Measurements from ENCODE around the gene NET1.
"Not testable (repeated sequence)": the region's sequence is repeated elsewhere in the genome, so short reads cannot be mapped to it uniquely, and the experiment has no call there.

The NET1 gene

DNA sequence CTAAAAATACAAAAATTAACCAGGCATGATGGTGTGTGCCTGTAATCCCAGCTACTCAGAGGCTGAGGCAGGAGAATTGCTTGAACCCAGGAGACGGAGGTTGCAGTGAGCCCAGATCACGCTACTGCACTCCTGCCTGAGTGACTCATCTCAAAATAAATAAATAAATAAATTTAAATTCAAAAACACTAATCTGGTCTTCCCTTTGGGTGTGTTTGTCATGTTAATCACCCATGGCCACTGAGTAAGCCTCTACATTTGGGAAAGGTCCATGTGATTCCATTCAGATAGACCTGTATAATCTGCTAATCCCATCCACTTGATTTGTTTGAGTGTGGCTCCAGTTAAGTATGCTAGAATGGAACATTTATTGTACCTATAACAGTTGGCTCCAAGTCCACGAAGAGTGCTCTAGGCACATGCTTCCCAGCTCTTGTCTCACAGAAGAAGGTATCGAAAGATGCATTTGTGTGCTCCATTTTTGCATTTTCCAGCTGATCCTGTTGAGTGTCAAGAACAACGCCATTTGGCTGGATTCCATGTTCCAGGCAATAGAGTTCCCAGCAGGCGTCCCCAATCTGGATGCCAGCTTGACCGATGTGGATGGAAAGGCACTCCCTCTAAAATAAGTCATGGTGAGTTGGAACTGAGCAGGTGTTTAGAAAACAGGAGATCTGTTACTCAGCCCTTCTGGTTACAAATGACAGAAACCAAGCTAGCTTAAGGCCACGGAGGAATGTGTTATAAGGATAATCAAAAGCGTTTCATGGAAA is 11.7 kb upstream of the NET1 start:
- DNase-seq: no peak

DNA sequence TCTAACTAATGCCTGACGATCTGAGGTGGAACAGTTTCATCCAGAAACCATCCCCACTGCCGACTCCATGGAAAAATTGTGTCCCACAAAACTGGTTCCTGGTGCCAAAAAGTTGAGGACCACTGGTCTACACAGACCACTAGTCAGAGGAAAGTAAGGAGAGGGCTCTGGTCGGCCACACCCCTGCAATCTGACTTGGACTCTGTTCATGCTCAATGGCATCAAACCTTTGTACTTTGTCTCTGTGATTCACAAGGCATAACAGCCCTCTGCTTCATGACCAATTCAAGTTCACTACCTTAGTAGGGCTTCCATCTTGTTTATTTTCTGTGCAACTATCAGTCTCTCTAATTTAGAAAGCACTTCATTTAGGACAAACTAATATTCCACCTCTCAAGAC is 9.6 kb upstream of the NET1 start:
- no peak for DNase-seq

DNA sequence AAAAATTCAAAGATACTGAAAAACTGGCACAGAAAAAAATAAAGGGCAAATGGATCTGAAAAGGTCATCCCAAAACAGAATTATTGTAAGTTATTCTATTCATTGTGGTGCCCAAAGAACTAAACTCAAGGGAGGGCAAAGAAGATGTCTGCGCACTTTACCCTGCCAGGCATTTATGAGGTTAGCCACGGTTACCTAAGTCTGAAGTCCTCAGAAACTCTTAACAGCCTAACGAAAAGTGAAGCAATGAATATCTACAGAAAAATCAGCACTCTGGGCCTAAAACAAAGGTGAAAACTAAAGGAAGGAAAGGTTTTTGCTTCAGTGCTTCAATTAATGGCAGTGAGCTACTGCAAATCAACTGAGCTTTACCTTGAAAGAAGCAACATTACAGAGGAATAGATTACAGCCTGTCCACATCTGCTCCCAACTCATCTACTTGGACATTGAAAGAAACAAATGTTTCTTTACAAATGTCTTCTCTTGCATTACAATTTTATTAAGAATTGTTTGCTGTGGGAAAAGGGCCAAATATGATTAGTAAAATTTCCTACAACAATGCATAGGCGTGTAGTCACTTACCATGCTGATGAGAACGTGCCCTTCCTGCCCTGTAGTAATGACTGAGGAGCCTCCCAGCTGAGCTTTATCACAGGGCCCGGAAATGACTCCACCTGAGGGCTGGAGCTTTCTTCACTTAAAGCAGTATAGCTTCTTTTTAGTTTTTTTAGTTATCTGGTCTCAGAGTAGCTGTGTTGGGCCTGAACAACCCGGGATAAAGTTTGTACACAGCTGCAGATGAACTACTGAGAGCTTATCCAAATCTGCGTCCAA is 7.9 kb upstream of the NET1 start, which contains the start of gene TUBAL3:
Gene TUBAL3 (minus strand): TSS at position 621 of the 834 bp plus-strand sequence. CDS start 36 bp downstream, at position 585.
- DNase-seq: no peak

DNA sequence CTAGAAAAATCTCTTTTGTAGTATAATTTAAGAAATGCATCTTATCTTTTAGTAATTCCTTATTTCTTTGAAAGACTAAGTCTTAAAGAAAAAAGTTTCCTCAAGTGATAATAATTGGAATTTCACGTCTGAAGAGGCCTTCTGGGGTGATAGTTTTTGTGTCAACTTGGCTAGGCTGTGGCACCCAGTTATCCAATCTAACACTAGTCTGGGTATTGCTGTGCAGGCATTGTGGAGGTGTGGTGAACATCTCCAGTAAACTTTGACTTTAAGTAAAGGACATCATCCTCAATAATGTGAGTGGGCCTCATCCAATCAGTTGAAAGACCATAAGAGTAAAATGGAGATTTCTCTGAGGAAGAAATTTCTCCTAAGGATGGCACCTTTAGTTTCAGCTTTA is 5.4 kb upstream of the NET1 start:
- DNase-seq: no peak

DNA sequence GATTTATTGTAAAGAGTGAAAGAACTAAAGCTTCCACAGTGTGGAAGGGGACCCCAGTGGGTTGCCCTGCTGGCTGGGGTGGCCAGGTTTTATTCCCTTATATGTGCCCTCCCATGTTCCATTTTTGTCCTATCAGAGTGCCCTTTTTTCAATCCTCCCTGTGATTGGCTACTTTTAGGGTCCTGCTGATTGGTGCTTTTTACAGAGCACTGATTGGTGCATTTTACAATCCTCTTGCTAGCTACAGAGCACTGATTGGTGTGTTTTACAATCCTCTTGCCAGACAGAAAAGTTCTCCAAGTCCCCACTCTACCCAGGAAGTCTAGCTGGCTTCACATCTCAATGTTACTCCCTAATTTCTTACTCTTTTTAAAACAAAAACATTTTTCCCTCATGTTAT is 1.6 kb upstream of the NET1 start:
- DNase-seq: not testable (repeated sequence)

DNA sequence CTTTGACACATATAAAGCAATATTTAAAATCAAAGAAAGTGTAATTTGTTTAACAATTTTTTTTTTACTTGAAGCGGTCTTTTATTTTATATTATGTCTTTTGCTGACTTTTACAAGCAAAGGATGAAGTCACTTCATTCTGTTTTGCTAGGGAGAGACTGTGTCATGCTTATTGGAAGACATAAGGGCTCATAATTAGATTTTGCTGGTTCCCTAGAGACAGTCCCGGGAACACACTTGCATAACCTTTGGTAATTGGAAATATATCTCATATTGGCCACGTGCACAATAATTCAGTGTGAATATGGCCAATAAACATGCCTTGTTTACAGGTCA is 448 bp upstream of the NET1 start:
- DNase-seq: no peak

DNA sequence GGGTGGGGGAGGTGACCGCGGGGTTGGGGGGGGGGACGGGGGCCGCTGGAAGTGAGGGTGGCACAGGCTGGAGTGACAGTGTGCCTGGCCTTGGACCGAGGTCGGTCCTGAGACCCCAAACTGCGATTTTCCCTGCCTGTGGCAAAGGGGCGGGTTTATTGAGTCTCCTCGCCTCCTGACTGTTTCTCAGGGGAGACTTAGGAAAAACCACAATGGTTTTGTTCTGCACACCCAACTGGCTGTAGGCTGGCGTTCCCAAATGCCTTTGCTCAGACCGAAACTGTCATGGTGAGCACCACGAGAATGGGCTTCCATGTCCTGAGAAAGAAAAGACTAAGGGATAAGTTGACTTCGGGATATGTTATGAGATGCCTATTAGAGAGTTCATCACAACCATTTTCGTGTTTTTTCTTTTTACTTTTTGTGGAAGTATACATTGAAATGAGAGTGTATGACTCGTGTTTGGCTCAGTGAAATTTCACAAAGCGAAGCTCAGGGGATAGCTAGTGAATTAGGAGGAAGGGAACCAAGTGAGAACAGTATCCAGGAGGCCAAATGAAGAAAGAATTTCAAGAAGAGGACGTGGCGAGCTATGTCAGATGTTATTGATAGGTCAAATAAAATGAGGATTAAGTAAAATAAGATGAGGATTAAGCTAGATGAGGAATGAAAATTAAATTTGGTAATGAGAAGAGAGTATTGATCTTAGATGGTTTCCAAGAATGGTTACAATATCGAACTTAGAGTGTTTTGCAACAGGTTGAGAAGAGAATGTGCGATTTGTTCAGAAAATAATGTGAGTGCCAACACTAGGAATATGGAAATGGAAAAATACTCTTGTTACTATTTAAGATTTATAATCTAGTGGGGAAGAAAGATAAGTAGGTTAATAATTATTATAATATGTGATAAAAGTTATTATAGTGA is 918 bp downstream of the NET1 start:
- DNase-seq: no peak

DNA sequence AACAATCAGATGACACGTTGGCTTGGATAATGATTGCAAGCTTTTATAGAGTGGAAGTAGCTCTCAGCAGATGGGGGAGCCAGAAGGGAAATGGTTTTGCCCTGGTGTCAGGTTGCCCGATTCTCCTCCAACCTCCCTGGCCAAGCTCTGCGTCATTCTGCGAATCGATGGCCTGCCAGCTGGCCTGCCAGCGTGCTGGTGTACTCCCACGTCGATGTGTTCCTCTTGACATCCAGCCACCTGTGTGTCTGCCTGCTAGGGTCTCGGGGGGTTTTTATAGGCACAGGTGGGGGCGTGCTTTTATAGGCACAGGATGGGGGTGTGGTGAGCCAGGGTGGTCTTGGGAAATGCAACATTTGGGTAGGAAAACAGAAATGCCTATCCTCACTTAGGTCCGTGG is 4.6 kb downstream of the NET1 start:
- DNase-seq: no peak

DNA sequence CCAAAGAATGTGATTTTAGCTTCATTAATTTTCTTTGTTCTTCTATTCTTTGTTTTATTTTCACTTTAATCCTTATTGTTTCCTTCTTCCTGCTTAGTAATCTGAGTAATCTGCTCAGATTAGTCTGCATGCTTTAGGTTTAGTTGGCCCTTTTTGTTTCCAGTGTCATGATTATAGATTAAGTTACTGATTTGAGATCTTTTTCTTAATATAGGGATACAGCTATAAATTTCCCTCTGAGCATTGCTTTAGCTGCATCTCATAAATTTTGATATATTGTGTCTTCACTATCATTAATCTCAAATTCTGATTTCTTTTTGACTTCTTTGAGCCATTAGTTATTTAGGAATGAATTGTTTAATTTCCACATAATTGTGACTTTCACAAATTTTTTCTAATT is 6.2 kb downstream of the NET1 start:
- no peak for DNase-seq

DNA sequence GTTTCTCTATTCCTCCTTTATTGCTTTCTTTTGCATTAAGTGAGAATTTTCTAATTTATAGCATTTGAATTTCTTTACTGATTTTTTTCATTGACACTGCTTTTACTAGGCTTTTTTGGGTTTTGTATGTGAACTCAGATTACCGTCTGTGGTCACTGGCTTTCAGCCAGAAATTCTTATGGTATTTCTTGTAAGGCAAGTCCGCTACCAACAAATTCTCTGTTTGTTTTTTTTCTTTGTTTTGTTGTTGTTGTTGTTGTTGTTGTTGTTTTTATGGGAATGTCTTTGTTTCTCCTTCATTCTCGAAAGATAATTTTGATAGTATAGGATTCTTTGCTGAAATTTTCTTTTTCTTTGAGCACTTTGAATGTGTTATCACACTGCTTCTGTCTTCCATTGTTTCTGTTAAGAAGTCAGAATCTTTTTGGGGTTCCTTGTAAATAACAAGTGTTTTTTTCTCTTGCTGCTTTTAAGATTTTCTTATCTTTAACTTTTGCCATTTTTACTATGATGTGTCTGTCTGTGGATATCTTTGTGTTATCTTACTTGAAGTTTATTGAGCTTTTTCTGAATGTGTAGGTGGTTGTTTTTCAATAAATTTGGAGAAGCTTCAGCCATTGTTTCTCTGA is 7.2 kb downstream of the NET1 start:
- DNase-seq: no peak

DNA sequence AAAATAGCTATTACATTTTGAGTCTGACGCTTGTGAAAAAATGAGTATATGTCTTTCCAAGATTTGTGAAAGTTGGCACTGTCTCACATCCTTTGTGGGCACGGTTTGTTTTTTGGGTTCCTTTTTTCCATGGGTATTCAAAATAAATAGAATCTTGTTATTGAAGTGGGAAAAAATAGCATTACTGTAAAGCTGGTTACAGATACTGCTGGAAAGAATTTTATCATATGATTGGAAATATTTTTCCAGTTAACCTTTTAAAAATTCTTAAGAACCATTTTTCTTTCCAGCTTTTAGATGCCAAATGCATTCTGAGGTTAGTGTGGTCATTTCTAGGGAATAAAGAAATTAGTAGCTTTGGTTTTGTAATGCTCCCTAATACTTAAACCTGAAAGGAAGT is 11.4 kb downstream of the NET1 start:
- no peak for DNase-seq

DNA sequence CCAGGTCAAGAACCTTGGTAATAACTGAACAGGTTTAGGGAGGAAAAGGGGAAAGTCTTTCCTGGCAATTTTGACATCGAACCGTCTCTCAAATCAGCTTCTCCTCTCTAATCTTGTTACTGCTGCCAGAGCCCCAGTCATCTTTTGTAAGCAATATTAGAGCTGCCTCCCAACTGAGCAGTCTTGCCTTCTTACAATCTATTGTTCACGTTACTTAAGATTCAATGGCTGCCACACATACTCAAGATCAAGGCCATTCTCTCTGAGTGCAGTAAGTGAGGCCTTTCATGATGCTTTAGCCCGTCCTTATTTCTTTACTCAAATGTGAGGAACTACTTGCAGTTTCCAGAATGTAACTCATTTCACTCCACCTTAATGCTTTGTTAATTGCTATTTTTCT is 12.4 kb downstream of the NET1 start:
- no peak for DNase-seq

DNA sequence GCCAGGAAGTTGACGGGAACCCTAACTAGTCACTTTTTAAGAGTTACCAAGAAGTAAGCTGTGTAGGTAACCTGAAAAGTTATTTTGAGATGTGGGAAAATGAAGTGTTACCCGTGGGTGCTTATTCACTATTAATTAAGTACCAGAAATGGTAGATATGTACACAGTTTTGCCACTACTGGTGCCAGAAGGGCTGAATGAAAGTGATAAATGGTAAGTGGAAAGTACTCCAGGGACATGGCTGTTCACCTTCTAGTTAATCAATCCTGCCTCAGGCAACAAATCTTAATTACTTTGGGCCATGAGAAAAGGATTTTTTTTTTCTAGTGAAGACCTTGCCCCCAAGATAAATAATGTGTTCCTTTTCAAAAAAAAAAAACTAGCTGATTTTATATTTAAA is 15.8 kb downstream of the NET1 start:
- DNase-seq: no peak

DNA sequence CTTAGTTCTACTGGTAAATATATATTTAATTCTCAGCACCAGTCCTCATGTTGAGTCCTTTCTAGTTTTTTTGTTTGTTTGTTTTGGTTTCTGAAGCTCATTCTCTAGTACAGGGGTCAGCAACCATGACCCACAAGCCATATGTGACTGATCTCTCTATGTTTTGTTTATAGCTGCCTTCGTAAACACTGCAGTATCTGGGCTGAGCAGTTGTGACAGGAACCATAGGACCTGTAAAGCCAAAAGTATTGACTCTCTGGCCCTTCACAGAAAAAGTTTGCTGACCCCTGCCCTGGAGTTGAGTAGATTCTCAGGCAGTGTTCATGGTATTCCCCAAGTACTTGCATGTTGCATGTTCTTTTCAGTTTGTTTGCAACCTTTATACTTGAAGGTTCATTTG is 20.8 kb downstream of the NET1 start:
- DNase-seq: no peak

DNA sequence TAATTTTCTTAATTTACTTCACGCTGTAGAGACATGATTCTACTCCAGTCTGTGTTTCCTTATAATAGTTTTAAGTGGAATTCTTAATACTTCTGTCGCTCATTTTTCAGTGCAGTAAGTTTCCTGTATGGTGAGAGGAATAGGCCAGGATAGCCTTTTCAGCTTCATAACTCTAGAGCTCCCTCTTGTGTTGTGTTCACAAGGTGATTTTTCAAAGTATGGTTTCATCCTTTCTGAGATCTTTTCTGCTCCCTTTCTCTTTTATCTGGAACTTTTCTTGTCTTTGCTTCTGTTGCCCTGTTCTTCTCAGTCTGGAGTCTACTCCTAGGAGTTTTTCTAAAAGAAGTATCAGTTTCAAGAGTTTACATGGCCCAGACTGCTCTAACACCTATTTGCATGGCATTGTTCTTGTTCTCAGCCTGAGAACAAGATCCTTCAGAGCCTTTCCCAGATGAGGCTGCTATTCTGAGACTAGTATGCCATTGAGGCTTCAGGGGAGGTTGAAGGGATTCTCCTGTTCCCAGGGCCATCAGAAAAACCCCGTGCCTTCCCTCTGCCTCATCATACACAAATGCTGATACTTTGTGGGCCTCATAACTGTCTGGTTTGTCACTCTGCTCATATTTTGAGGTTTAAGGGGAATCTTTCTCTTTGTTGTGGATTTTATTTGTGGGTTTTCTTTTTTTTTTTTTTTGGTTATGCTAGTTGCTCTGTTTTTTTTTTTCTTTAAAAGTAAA is 21.8 kb downstream of the NET1 start:
- DNase-seq: no peak

DNA sequence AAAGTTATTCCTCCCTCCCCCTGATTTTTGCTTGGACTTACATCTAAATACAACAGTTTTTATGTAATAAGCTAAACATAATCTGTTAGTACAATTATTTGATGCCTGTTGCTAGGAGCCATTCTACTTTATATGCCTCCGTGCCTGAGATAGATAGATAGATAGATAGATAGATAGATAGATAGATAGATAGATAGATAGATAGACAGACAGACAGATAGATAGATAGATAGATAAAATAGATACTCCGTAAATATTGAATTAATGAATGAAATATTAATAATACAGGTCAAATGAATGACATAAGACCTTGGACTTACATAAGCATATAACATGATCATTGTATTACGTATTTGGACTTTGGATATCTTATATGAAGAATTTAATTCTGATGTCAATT is 23.0 kb downstream of the NET1 start:
- DNase-seq: no peak

DNA sequence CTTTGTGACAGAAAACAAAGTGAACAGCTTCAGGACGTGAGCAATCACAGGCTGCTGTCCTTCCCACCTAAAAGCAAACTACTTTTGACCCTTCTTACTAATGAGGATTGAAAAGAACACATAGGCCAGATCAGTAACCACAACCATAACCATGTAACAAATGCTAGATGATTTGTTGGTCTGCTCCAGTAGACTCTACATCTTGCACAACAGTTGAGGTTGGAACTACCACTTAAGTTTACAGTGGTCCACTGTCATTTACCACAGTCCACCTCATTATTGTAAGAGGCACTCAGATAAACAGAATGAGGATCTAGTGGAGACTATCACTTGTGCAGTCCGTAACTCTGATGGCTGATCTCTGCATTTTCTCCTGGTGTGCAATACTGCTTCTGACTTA is 27.8 kb downstream of the NET1 start:
- no peak for DNase-seq

DNA sequence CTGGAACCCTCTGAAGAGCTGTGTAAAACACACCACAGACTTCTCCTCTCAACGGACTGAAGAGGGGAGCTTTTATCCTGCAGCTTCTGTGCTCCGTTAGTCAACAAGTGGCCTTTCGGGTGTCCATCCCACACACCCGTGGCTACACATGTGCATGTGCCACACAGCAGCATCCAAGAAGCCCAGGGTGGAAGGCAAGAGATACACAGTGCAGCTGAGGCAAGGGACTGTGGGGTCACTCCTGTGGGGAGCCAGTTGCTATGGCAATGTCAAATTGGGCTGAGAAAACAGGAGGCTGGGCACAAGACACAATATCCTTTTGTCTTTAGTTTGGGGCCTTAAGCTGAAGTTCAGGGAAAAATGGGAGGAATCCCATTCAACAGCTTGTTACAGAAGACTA is 28.7 kb downstream of the NET1 start:
- no peak for DNase-seq

DNA sequence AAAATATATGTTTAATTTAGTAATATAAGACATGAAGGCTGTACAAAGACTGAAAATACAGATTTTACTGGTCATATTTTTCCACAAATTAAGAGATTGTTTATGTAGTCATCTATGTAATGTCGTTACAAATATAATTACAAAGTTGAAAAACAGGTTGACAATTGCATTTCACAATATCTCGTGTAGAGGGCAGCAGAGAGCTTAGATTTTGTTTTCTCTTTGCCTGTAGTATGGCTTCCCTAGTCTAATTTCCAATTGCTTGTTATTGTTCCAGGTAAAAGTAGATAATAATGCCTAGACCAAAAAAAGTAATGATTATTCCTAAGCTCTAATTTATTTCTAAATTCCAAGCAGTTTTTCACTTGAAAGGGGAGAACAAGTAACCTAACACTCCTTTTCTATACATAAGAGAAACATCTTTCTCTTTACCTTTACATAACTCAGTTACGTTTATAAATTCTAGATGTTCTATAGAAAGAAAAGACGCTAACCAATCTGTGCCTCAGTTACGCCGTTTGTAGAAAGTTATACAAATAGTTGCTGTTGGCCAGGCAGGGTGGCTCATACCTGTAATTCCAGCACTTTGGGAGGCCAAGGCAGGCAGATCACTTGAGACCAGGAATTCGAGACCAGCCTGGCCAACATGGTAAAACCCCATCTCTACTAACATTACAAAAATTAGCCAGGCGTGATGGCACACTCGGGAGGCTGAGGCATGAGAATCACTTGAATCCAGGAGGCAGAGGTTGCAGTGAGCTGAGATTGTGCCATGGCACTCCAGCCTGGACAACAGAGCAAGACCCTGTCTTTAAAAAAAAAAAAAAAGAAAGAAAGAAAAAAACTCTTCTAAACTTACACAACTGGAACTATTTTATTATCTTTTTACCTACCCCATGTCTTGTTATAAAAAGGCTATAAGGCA is 30.0 kb downstream of the NET1 start:
- DNase-seq: no peak

DNA sequence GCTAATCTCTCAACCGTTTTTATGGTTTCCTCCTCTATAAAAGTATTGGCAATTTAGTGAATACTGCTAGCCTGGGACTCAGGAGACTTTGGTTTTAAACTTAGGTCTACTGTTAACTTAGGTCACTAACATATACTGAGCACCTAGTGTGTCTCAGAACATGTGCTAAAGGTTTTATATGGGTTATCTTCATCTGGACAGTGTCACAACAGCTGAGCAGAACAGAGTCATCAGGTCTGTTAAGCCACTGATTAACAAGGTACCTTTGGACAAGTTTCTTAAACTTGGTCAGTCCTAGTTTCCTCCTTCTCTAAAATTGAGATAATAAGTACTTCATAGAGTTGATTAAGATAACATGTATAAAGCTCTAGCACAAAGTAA is 30.6 kb downstream of the NET1 start:
- DNase-seq: no peak

DNA sequence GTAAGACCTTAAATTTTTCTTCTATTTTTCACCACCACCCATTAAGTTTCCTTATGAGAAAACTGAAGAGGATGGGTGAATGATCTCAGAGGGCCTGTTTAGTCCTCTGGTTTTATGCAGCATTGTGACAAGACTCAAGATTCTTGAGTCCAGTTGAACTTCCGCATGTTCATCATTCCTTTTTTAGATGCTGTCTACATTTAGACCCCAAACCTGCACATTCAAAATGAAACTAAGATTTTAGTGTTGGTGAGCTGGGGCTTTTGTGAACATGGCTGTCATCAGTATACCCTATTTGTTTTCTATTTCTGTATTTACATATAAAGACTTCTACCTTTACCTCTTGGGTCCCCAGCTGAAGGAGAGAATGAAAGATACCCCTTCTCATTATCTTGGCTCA is 31.1 kb downstream of the NET1 start:
- no peak for DNase-seq
